Renal cortex interstitium (tissue), 11 donors: Measurements from ENCODE around the gene LPAR1. TPM values are rescaled to one million over a fixed set of nuclear protein-coding genes. Genes with fewer than 3 reads are reported as not detected.

Experiments used
- DNase-seq, 11 donors: peaks; one replicate each; pipeline ENCODE4 v3.0.0-alpha.2; 2013; ENCODE audit warnings: low read depth in 9 of 11, low spot score in 4 of 11; ENCODE audit errors: extremely low read depth in 1 of 11
- polyA plus RNA-seq, 3 donors: library from polyadenylated mRNA; unstranded; fragments of 120-200 nt; gene quantifications; one replicate each; pipeline ENCODE4 v1.2.1, GENCODE V29; 2013; ENCODE audit not compliant: insufficient read length in 3 of 3

LPAR1 gene
- polyA plus RNA-seq, 3 donors: 22.5 to 29.8 (median 24.6) TPM

DNA sequence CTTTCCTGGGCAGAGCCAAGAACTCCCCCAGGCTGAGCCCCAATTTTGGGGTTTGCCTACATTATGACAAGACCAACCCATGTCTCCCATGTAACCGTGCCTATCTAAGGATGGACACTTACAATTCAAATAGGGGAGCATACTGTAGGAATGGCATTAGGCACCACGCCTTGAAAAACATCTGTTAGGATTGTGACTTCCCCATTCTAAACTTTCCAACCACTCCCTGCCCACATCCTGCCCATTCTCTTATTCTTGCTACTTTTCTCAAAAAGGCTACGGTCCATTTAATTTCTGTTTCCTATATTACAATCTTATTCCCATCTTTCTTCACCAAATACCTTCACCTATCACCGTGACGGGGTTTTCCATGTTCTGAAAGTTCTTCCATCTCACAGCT is 99.2 kb downstream of the LPAR1 start:
- no peak for DNase-seq

- no peak for DNase-seq
Measured at GRCh38 chr9:110938242-110938641, 100.0 kb downstream of the LPAR1 start.

GRCh38 chr9:110936719-110937452 is 101.4 kb downstream of the LPAR1 start:
- DNase-seq: no peak

- DNase-seq: no peak
Measured at GRCh38 chr9:110936237-110936636, 102.0 kb downstream of the LPAR1 start.

DNA sequence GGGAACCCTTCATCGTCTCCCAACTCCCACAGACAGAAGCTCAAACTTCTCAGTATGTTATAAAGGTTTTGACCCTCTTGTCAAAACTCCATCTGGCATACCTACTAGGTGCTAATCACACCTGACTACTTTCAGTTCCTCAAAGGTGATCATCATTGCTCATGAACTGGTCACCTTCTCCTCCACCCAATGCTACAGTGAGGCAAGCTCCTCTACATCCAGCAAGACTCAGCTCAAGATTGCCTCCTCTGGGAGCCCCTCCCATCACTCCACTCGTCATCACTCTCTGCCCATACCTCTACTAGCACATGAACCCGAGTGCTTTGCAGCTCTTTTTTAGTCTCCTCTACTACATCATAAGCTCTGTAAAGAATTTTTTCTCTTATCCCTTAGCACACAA is 102.4 kb downstream of the LPAR1 start:
- no peak for DNase-seq

- no peak for DNase-seq
Measured at GRCh38 chr9:110933350-110934001, 104.8 kb downstream of the LPAR1 start.

- no peak for DNase-seq
Measured at GRCh38 chr9:110932863-110933262, 105.4 kb downstream of the LPAR1 start.

DNA sequence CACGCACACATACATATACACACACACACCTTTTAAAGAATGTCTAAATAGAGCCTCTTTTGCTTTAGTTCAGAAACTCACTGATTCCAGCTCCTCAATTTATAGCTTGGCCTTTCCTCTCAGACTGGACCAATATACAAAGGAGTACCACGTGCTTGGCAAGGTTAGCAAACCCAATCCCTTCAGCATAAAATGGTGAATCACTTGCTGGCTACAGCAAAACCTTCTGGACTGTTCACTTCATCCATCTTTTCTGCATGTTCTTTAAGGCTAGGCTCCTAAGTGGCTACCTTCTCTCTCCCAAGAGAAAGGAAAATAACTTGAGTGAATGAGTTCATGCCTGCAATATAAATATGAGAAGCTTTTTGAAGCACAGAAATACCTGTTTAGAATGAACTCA is 109.7 kb downstream of the LPAR1 start:
- DNase-seq: no peak

GRCh38 chr9:110926828-110927487 is 111.3 kb downstream of the LPAR1 start:
- DNase-seq: no peak

DNA sequence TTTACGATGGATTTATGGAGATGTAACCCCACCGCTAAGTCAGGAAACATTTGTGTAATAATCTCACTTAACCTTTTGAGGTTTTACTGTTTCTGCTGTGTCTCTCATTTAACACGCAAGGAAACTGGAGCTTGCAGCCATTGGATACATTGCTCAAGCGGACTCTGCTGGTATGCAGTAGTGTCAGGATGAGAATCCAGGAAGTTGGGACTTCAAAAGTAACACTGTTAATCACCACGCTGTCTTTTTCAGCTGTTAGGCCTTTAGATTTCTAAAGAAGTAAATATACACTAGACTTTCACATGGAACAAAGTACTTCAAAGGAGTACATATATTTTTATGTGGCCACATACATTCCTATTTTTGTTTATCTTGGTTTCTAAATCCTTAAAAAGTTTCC is 114.7 kb downstream of the LPAR1 start:
- DNase-seq: peak in 4 of 11 donors; percentile 20 to 46 (median 34)

DNA sequence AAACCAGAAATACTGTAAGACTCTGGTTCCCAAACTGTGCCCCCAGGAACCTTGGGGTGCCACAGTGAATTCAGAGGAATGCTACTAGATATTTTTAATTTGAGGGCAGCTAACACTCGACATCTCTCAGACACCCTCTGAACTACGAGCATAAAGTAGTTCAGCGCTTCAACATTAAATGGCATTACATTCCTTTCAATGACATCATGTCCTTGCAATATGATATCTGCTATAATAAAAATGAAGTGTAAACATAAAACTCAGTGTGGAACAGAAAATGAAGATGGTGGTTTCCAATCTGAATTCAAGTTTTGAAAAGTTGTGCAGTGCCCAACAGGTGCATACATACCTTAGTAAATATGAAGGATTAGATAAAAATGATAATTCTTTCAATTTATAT is 116.1 kb downstream of the LPAR1 start:
- no peak for DNase-seq

DNA sequence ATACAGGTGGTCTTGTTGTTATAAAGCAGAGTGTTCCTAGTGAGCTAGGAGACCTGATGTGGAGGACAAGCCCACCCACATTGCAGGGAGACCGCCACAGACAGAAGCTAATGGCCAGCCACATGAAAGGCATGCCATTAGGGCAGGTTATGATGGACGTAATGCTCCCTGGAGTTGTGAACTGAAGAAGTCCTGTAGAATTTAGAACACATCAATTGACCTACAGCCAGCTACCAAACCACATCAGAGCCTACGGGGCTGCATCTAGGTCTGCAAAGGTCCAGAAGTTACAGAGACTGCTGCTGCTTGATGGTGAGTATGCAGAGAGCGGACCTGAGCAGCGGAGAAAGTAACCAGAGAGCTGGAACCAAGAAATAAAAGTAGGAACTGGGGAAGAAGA is 116.6 kb downstream of the LPAR1 start:
- DNase-seq: no peak

DNA sequence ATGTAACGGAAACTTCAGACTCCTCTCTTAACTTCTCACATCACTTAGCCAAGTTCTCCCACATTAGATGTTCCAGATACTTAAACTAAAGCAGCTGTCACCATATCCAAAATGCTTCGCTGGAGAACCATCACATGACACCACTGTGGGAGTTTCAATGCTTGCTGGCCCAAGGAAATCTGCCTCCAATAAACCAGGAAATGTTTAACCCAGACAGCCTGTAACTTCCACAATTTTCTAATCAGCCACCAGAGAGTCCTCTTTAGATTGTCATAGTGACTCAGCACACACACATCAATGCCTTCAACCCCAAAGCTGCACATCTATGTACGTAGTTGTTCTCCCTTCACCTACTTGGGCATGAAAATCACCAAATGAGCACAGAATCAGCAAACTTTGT is 118.7 kb downstream of the LPAR1 start:
- DNase-seq: no peak

DNA sequence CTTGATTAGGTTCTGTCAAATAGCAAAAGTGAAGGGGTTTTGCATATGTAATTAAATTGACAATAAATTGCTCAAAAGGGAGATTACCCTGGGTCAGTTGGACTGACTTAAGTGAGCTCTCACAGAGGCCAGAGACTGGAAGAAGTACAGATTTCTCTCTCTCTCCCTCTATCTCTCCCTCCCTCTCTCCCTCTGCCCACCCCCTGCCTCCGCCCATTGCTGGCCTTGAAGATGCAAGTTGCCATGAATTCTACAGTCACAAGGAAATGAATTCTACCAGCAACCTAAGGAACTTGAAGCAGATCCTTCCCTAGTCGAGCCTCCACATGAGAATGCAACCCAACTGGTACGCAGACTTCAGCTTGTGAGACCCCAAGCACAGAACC is 119.2 kb downstream of the LPAR1 start:
- no peak for DNase-seq

DNA sequence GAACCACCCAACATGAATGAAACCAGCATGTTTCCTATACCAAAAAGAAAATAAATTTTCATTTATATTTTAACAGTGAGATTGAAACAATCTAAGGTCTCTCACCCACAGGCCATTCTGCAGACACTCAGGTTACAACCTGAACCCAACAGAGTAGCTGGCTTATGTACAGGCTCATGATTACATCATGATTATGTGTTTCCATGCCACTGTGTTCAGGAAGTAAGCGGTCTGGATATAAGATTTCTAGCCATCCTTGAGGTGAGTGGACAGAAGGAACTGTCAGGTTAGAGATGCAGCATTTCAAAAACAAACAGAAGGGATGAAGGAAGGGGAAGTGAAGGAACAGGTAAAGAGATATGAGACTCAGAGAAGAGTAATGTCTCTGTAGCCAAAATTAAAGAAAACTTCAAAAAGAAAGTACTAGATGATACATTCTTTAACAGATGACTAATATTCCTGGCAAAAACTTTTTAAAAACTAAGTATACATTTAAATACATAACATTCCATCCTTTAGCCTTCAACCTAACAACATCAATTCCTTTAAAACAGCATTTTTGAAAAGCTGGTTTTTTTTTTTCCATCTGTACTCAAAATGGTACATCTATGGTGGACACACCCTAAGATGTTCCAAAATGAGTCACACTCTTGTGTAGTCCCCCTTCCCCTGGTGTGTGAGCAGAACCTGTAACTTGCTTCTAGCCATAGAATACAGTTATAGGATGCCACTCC is 119.8 kb downstream of the LPAR1 start:
- no peak for DNase-seq

DNA sequence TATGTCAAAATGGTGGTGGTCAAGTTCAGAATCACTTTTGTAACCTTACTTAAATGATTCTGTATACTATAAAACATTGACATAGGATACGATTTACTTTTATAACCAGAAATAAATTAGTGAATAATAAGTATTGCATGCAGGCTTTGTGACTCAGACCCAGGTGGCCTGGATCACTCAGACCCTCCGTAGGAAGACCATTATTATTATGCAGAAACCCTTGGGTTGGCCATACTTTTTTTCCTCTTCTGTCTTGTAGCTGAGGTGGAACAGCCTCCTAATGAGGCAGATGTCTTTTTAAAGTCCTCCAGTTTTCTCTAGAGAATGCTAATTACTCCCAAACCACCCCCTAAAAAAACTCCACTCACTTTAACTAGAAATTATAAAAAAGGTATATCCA is 121.9 kb downstream of the LPAR1 start:
- DNase-seq: no peak

DNA sequence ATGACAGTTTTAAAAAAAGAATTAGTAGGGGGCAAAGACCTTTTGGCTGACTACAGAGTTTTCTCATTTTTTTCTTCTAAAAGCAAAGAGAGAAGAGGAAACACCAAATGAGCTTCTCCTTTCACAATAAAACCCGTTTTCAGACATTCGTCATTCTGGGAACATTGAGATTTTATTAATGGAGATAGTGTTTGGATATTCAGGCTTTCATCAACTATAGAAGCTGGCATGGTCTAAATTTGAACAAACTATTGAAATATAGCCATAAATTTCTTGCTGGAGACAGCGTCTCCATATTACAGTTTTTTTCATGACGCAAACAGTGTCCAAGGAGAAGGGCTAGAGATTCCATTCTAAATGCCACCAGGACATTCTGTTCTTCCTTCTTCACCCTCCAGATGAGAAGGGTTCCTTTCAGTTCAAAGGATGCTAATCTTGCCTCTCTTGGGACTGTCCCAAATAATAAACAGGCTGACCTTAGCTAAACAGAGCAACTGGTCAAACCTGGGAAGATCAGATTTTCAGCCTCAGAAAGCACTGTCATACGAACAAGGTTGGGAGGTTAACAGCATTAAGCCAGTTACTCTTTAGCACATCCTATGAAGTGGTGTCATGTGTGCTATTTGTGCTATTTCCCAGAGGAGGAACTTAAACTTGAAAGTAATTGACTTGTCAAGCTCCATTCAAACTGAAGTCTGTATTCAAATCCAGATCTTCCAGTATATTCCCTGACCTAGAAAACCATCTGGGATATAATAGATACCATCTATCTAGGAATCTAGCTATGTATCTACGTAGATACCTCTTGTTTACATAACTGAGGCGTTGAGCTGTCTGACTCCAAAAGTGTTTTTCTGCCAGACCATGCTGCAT is 125.6 kb downstream of the LPAR1 start:
- DNase-seq: no peak

DNA sequence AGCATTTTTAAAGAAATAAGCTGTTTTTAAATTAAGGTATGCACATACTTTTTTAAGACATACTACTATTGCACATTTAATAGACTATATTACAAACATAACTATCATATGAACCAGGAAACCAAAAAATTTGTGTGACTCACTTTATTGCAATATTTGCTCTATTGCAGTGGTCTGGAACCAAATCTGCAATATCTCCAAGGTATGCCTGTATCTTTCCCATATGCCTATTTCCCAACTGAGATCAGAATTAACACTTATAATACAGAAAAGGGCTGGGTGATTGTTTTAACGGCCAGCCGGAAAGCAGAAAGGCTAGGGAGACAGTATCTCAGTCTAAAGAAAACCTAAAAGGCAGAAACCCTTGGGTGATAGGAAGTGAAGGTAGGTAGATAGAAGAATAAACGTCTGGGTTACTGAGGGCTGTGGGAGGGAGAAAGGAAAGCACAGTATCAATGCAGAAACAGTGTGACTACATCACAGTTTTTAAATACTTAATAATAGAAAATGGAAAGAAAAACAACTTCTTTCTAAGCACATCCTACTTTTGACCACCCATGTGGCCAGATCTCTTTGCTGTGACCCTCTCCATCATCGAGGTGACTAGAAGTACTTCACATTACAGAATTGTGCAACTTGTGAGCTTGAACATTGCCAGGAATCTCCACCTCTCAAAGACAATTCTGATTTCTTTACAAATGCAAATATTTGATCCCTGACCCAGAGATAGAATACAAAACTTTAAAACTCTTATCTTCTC is 126.4 kb downstream of the LPAR1 start:
- no peak for DNase-seq
